DOHH2 (cell line): Measurements from ENCODE around the gene UPK1A.

Experiments used
- CTCF ChIP-seq: fragments of 200-600 bp; sonication (generic); IDR thresholded peaks from one replicate; pipeline ENCODE4 v1.5.1; 2014; ENCODE audit warnings: antibody characterized with exemption, mild to moderate bottlenecking, low read depth, low read length; ENCODE audit not compliant: poor library complexity, severe bottlenecking
- EZH2phosphoT487 ChIP-seq: fragments of 200-600 bp; sonication (generic); IDR thresholded peaks from 2 replicates; pipeline ENCODE4 v1.6.1; 2017; ENCODE audit warnings: borderline replicate concordance, mild to moderate bottlenecking, antibody characterized with exemption, low read length, moderate library complexity, mixed read lengths

DNA sequence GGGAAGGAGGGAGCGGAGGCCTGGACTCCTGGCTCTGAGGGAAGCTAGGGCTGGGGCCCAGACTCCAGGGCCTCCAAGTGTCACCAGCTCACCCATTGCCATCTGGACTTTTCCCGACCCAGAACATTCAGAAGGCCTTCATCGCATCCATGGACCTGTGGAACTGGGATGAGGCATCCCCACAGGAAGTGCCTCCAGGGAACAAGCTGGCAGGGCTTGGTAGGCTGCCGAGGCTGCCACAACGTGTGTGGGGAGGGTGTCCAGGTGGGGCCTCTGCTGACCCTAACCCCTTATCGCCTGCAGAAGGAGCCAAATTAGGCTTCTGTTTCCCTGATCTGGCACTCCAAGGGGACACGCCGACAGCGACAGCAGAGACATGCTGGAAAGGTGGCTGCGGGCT is 24.0 kb upstream of the UPK1A start:
- TF ChIP-seq CTCF (no peak), EZH2phosphoT487 (no peak)
